ENCODE data around the gene EXOC3.
"Not testable (repeated sequence)": the region's sequence is repeated elsewhere in the genome, so short reads cannot be mapped to it uniquely, and the experiment has no call there.

EXOC3 gene

DNA sequence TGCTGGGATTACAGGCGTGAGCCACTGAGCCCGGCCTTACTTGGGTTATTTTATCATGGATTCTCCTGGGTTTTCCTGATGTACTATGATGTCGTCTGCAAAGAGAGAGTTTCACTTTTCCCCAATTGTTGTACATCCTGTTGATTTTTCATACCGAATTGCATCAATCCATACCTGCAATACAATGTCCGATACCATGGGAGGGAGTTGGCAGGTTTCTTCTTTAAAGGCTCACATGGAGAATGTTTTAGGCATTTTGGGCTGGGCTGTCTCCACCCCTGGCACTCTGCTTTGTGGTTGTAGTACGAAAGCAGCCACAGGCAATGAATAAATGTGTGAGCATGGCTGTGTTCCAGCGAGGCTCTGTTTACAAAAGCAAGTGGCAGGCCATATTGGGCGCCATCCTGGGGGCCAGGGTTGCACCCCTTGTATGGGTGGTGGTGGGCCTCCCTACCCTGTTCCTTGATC is 35.1 kb upstream of the EXOC3 start:
- DNase-seq = peak; percentile 70

- DNase-seq = peak; percentile 58
Measured at GRCh38 chr5:410911-411517, 32.0 kb upstream of the EXOC3 start.

DNA sequence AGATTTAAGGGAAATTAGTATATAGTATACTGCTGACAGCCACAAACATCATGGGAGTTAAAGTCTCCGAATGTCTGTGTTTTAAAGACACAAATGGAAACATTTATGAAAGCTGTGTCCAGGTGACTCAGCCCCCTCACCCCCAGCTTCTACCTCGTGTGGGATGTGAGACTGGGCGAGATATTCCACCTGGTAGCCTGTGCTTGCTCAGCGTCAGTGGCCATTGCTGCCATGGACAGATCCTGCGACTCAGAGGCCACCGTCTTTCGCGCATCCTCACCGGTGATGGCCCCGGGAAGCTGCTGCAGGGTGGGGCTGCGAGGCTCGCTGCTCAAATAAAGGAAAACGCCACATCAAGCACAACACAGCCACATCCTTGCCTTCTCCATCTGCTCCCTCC is 31.2 kb upstream of the EXOC3 start:
- peak; percentile 50 for DNase-seq

- not testable (repeated sequence) for DNase-seq
Measured at GRCh38 chr5:414991-415927, 27.7 kb upstream of the EXOC3 start.

GRCh38 chr5:415928-416635 is 26.9 kb upstream of the EXOC3 start:
- DNase-seq = no peak

DNA sequence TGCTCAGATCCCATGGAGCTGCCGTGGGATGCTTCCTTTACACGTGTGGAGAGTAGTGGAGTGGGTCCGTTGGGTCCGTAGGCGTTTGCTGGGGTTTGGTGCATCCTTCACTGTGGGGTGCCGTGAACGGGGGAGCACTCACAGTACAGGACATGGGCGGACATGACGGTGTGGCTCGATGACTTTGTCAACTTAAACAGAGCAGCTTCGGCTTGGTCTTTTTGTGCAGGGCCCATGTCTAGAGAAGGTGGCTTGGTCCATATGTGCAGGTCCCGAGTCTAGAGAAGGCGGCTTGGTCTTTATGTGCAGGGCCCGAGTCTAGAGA is 26.4 kb upstream of the EXOC3 start:
- no peak for DNase-seq

DNA sequence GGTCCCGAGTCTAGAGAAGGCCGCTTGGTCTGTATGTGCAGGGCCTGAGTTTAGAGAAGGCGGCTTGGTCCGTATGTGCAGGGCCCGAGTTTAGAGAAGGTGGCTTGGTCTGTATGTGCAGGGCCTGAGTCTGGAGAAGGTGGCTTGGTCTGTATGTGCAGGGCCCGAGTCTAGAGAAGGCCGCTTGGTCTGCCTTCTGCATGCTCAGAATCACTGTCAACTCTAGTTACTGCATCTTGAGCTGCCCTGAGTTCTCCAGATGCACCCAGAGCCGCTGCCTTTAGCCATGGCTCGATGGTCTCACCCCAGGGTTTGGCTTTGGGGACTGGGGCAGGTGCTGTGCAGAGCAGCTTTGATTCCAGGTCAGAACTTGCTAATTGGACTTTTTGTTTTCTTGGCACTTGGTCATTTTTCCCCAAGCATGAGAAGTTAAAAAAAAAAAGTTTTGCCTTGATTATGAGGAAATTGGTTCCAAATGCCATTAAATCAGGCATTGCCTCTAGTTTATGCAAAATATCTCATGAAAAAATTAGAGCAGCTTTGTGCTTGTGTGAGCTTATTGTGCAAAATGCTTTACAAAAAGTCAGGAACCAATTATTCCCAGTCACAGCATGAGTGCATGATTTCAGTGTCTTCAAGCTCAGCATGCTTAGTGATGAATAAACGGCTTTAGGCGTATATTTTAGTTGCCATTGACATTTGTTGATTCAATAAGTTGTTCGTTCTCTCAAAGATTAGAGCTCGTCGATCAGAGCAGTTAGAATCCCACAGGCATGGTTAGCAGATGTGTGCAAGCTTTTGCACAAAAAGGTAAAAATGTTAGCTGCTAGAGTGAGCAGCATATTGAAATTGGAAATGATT is 25.4 kb upstream of the EXOC3 start:
- no peak for DNase-seq

GRCh38 chr5:418162-419121 is 24.5 kb upstream of the EXOC3 start:
- no peak for DNase-seq

DNA sequence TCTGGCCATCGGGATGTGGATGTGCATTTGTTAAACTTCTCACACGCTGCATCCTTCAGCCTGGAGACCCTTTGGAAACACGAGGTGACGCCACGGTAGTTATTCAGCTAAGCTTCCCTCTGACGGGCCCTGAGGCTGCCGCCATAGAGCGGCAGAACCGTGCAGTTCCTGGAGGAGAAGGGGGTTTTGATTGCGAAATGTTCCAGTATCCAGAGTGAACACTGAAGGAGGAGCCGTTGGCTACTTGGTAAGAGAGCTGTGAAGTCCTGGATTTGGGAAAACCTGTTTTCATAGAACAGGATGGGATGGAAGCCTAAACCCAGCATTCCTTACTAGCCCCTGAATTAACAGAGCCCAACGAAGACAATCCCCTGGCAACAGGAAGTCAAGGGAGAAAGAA is 23.0 kb upstream of the EXOC3 start:
- no peak for DNase-seq

- no peak for DNase-seq
Measured at GRCh38 chr5:420632-421286, 22.2 kb upstream of the EXOC3 start.

DNA sequence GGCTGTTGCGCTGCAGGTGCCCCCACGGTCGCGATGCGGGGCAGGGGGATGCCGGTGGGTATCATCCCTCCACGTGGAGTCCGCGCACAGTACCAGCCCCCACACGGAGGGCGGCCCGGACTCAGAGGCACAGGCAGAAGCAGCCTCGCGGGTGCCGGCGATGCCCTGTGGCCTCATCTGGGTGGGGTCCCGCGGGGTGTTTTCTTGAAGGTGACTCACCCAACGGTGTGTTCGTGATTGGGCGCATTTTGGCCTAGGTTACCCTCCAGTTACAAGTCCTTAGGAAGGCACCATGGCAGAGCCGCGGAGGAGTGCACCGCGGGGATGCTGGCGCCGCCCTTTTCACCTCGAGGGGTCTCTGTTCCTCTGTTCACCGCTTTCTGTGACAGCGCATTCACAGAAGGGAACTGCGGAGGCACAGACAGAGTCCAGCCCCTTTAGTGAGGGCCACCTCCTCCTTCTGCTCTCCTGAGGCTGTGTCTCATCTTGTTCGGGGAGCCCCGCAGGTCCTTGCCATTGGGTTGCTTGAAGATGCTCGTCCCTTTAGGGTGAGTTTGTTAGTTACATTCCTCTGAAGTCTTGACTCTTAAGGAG is 21.6 kb upstream of the EXOC3 start:
- DNase-seq = no peak

DNA sequence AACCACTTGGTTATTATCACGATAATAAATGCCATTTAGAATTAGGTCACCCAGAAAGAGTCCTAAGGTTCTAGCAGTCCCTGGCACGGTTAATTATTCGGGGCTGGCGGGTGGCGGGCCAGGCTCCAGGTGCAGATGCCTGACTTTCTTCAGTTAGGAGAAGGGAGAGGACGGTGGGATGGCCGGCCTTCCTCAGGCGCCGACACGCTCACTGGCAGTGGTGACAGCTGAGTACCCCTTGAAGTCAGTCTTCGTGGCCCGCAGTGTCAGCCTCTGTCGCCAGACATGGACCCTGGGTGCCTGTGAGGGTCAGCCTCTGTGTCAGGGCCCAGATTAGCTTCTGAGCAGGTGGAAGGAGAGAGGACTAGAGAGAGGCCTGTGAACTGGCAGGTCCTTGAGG is 21.1 kb upstream of the EXOC3 start:
- no peak for DNase-seq

- no peak for DNase-seq
Measured at GRCh38 chr5:422323-423232, 20.4 kb upstream of the EXOC3 start.

- no peak for DNase-seq
Measured at GRCh38 chr5:423233-423565, 19.8 kb upstream of the EXOC3 start.

- no peak for DNase-seq
Measured at GRCh38 chr5:423626-424261, 19.2 kb upstream of the EXOC3 start.

DNA sequence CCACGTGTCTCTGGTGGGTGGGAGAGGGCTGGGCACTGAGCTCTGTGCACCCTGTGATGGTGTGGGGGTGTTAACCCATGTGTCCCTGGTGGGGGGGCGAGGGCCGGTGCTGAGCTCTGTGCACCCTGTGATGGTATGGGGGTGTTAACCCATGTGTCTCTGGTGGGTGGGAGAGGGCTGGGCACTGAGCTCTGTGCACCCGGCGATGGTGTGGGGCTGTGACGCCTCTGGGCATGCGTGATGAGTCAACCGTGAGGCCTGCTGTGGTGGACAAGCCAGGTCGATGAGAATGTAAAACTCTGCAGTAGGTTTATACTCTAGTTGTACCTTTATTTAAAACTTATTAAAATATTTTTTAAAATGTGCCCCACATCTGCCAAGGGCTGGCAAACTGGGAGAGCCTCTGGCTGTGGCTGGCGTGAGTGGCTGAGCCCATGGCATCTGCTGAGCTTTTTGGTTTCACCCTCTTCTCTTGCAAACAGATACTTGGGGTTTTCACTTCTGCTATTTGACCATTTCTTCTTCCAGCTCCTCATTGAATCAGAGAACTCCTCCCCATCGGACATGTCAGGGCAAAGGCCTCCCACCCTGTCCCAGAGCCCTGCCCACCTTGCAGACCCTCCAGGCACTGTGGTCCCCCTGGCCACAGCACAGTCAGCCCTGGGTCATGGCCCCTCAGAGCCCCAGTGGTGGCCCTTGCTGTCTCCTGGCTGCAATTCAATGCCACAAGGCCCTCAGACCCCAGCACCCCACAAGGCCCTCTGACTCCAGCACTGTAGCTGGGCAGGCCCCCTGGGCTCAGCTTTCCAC is 18.5 kb upstream of the EXOC3 start:
- no peak for DNase-seq

DNA sequence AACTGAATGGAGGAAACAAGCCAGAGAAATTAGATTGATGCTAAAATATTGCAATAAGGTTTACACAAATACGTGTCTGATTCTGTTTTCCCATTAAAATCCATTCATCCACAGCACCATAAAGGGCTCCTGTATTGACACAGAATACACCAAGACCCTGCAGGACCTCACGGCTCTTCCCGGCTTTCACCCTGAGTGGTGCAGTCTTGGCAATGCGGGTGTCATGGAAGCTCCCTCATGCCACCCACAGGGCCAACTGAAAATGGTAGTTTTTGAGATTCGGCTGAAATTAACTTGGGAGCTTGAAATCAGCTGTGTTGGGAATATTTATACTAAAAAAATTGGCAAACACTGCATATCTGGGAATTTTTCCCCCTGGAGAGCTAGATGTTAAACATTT is 17.3 kb upstream of the EXOC3 start:
- DNase-seq = no peak

DNA sequence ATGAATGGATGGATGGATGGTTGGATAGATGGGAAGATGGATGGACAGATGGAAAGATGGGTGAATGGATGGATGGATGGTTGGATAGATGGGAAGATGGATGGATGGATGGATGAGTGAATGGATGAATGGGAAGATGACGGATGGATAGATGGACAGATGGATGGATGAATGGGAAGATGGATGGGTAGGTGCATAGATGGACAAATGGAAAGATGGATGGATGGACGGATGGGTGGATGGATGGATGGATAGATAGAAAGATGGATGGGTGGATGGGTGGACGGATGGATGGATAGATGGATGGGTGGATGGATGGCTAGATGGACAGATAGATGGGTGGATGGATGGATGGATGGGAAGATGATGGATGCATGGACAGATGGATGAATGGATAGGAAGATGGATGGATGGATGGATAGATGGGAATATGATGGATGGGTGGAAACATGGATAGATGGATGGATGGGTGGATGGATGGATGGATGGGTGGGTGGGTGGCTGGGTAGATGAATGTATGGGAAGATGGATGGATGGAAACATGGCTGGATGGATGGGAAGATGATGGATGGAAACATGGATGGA is 16.5 kb upstream of the EXOC3 start:
- no peak for DNase-seq

Data from DMS153 (cell line).